Measurements from ENCODE around the gene TSPEAR. TPM values are rescaled to one million over a fixed set of nuclear protein-coding genes. Genes with fewer than 3 reads are reported as not detected.

The TSPEAR gene
- total RNA-seq, 4 donors from 2014 or later = under 0.01 to 0.23 TPM; not detected in 2

DNA sequence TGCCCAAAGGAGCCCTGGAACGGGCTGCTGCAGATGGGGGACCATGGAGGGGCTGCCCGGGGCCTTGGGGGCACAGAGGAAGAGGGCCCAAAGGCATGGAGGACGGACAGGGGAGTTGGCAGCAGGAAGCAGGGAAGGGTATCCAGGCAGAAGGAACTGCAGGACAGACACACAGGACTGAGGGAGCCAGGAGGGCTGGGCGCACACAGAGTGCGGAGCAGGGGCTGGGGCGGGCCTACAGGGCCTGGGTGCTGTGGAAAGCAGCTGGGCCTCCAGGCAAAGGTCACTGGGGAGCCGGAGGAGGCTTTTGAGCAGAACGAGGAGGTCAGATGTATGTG is 199.5 kb downstream of the TSPEAR start:
- intact Hi-C loops (cut with DNase I) = loop anchor here (2.0 kb wide), 1 partner anchor 281 kb away; no protein-coding TSS in a partner anchor
- Histone ChIP-seq H3K27me3 (peaks cover 0 to 53% (median 0%) of the 10 kb centered on the region in 4 donors), H3K36me3 (no peaks in the 10 kb centered on the region), H3K4me3 (no peak overlapping the region), H3K27ac (replicated peaks in 1 of 4) (no peak overlapping the region), H3K9me3 (no peaks in the 10 kb centered on the region), H3K4me1 (peaks cover 7 to 10% (median 8%) of the 10 kb centered on the region in 4 donors)
- 83% methylated on average over 8 of the region's 8 CpGs for WGBS
- no peak for DNase-seq (ENCODE audit: extremely low spot score)
- TF ChIP-seq POLR2AphosphoS5 (IDR thresholded peaks at IDR 0.05) (no peak), CTCF (IDR thresholded peaks at IDR 0.05) (no peak), POLR2A (IDR thresholded peaks at IDR 0.05; ENCODE audit: low read depth) (no peak), EP300 (IDR thresholded peaks at IDR 0.05) (no peak)

DNA sequence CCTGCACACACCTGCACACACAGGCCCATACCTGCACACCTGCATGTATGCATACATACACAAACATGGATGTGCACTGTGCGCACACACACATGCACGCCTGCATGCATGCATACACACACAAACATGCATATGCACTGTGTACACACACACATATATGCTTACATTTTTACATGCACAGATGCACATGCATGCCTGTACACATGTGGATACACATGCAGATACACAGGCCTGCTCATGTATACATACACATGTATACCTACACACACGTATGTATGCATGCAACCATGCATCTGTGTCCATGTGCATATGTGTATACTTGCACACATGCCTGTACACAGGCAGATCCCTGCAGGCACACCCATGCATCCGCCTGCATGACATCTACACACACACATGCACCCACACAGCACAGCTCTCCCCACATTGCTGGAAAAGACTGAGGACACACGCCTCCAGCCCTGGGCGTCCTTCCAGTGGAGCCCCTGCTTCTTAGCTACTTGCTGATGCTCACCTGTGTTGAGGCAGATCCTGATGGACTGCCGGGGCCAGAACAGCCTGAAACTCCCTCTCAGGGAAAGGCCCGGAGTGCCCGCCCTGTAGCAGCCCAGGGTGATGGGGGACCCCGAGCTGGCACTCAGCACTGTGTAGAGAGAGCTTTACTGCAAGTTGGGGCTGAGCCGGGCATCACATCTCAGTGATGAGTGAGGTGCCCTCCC is 200.0 kb downstream of the TSPEAR start:
- H3K27ac ChIP-seq (replicated peaks in 1 of 4) = no peak overlapping the region
- no peaks in the 10 kb centered on the region for H3K36me3 ChIP-seq
- peaks cover 7 to 10% (median 8%) of the 10 kb centered on the region in 4 donors for H3K4me1 ChIP-seq
- no peak for TF ChIP-seq CTCF (IDR thresholded peaks at IDR 0.05)
- TF ChIP-seq EP300 (IDR thresholded peaks at IDR 0.05) = no peak
- no peak for TF ChIP-seq POLR2A (IDR thresholded peaks at IDR 0.05; ENCODE audit: low read depth)
- TF ChIP-seq POLR2AphosphoS5 (IDR thresholded peaks at IDR 0.05) = no peak
- DNase-seq (ENCODE audit: extremely low spot score) = no peak
- 86% methylated on average over 7 of the region's 11 CpGs for WGBS
- H3K9me3 ChIP-seq = no peaks in the 10 kb centered on the region
- peaks cover 0 to 59% (median 0%) of the 10 kb centered on the region in 4 donors for H3K27me3 ChIP-seq
- intact Hi-C loops (cut with DNase I) = loop anchor here (2.0 kb wide), 1 partner anchor 281 kb away; no protein-coding TSS in a partner anchor
- H3K4me3 ChIP-seq = no peak overlapping the region

- 21% methylated on average over 16 of the region's 36 CpGs for WGBS
- H3K4me1 ChIP-seq = peaks cover 7 to 10% (median 8%) of the 10 kb centered on the region in 4 donors
- no peak overlapping the region for H3K27ac ChIP-seq (replicated peaks in 1 of 4)
- H3K4me3 ChIP-seq = peak overlapping the region in 2 of 4 donors; percentile 7 to 16
- peaks cover 0 to 64% (median 0%) of the 10 kb centered on the region in 4 donors for H3K27me3 ChIP-seq
- H3K36me3 ChIP-seq = no peaks in the 10 kb centered on the region
- no peak for DNase-seq (ENCODE audit: extremely low spot score)
- no peak for TF ChIP-seq POLR2A (IDR thresholded peaks at IDR 0.05; ENCODE audit: low read depth)
- peak; percentile 70 to 75 (median 71) for TF ChIP-seq CTCF (IDR thresholded peaks at IDR 0.05)
- TF ChIP-seq EP300 (IDR thresholded peaks at IDR 0.05) = no peak
- peak in 1 of 2 donors; percentile 22 for TF ChIP-seq POLR2AphosphoS5 (IDR thresholded peaks at IDR 0.05)
- intact Hi-C loops (cut with DNase I) = loop anchor here (2.0 kb wide), 1 partner anchor 282 kb away; no protein-coding TSS in a partner anchor
- H3K9me3 ChIP-seq = no peaks in the 10 kb centered on the region
Measured at GRCh38 chr21:44510508-44511218, 200.7 kb downstream of the TSPEAR start.

- 69% methylated on average over 17 of the region's 18 CpGs for WGBS
Measured at GRCh38 chr21:44510109-44510507, 201.3 kb downstream of the TSPEAR start.

More at GRCh38 chr21:44510109-44510507, 201.3 kb downstream of the TSPEAR start:
- DNase-seq (ENCODE audit: extremely low spot score) = no peak
- Histone ChIP-seq H3K4me3 (no peak overlapping the region), H3K27me3 (peaks cover 0 to 69% (median 0%) of the 10 kb centered on the region in 4 donors), H3K9me3 (no peaks in the 10 kb centered on the region), H3K4me1 (peaks cover 7 to 10% (median 8%) of the 10 kb centered on the region in 4 donors), H3K27ac (replicated peaks in 1 of 4) (no peak overlapping the region), H3K36me3 (no peaks in the 10 kb centered on the region)
- TF ChIP-seq EP300 (IDR thresholded peaks at IDR 0.05) (no peak), CTCF (IDR thresholded peaks at IDR 0.05) (no peak), POLR2AphosphoS5 (IDR thresholded peaks at IDR 0.05) (no peak), POLR2A (IDR thresholded peaks at IDR 0.05; ENCODE audit: low read depth) (no peak)
- intact Hi-C loops (cut with DNase I) = loop anchor here (2.0 kb wide), 1 partner anchor 283 kb away; no protein-coding TSS in a partner anchor
